SK-N-SH (cell line): ENCODE data around the gene OTOA. TPM values are rescaled to one million over a fixed set of nuclear protein-coding genes. Genes with fewer than 3 reads are reported as not detected.

Experiments
- CTCF ChIA-PET: fragments of 300-600, 350-600 bp; formaldehyde crosslinking; extraction: SDS; loops from one replicate; lab custom pipeline; 2021; lab: Yijun Ruan, JAX
- POLR2A ChIA-PET: fragments of 350-600 bp; sonication (Branson Sonifier 250); formaldehyde crosslinking; extraction: SDS; loops from one replicate; lab custom pipeline; 2020; ENCODE audit warnings: antibody characterized with exemption, inconsistent platforms; lab: Yijun Ruan, JAX
- DNase-seq: peaks from one replicate; pipeline ENCODE4 v3.0.0; 2012
- H2AFZ ChIP-seq: fragments of 200-600 bp; sonication (generic); 2 replicates; pipeline ENCODE4 v1.8.1; 2016; ENCODE audit warnings: antibody characterized with exemption, mild to moderate bottlenecking, low read depth
- H3F3A ChIP-seq: fragments of 200-600 bp; sonication (generic); replicated peaks from 2 replicates; pipeline ENCODE3; 2016; ENCODE audit warnings: antibody characterized with exemption, mild to moderate bottlenecking; ENCODE audit not compliant: insufficient read depth
- H3K27ac ChIP-seq, 2 experiments: fragments of 200-500 bp in 1 of 2; fragments of 200-600 bp in 1 of 2; sonication (Bioruptor generic) in 1 of 2; sonication (generic), shearing (Covaris generic) in 1 of 2; 2 replicates each; pipeline versions ENCODE4 v1.5.1 to v1.6.1; 2014 to 2016; ENCODE audit warnings: low read depth in 2 of 2, inconsistent platforms in 1 of 2, low read length in 1 of 2, mild to moderate bottlenecking in 1 of 2, mixed read lengths in 1 of 2
- H3K27me3 ChIP-seq: fragments of 200-600 bp; sonication (generic), shearing (Covaris generic); 2 replicates; pipeline ENCODE4 v1.6.1; 2016; ENCODE audit warnings: mixed run types; ENCODE audit not compliant: insufficient read depth
- H3K36me3 ChIP-seq, 2 experiments: fragments of 200-500 bp in 1 of 2; fragments of 200-600 bp in 1 of 2; sonication (Bioruptor generic) in 1 of 2; sonication (generic) in 1 of 2; replicated peaks in 1 of 2; 2 replicates each; pipeline versions ENCODE3 to v1.5.1; 2014 to 2016; ENCODE audit warnings: low read length in 1 of 2, mild to moderate bottlenecking in 1 of 2; ENCODE audit not compliant: insufficient read depth in 2 of 2, control insufficient read depth in 1 of 2
- H3K4me1 ChIP-seq, 2 experiments: fragments of 200-500 bp in 1 of 2; fragments of 200-600 bp in 1 of 2; sonication (Bioruptor generic) in 1 of 2; sonication (generic), shearing (Covaris generic) in 1 of 2; 2 replicates each; pipeline versions ENCODE4 v1.5.1 to v1.6.1; 2014 to 2016; ENCODE audit warnings: low read depth in 1 of 2, low read length in 1 of 2, mixed run types in 1 of 2; ENCODE audit not compliant: insufficient read depth in 2 of 2, control insufficient read depth in 1 of 2
- H3K4me2 ChIP-seq: fragments of 200-600 bp; sonication (generic), shearing (Covaris generic); 2 replicates; pipeline ENCODE4 v1.6.1; 2017; ENCODE audit warnings: mixed run types
- H3K4me3 ChIP-seq, 2 experiments: fragments of 200-500 bp in 1 of 2; fragments of 200-600 bp in 1 of 2; sonication (Bioruptor generic) in 1 of 2; sonication (generic), shearing (Covaris generic) in 1 of 2; 2 replicates each; pipeline versions ENCODE4 v1.5.1 to v1.8.1; 2014 to 2016; ENCODE audit warnings: low read depth in 2 of 2, inconsistent platforms in 1 of 2, low read length in 1 of 2, mild to moderate bottlenecking in 1 of 2, mixed read lengths in 1 of 2, moderate library complexity in 1 of 2
- H3K79me2 ChIP-seq: fragments of 200-600 bp; sonication (generic); 2 replicates; pipeline ENCODE4 v1.8.1; 2017; ENCODE audit warnings: mild to moderate bottlenecking; ENCODE audit not compliant: insufficient read depth
- H3K9ac ChIP-seq: fragments of 200-600 bp; sonication (generic); 2 replicates; pipeline ENCODE4 v1.6.1; 2017; ENCODE audit warnings: mixed run types
- H3K9me2 ChIP-seq: fragments of 200-600 bp; sonication (generic); 2 replicates; pipeline ENCODE4 v1.6.1; 2017; ENCODE audit warnings: mixed run types
- H3K9me3 ChIP-seq: fragments of 200-600 bp; sonication (generic); 2 replicates; pipeline ENCODE4 v1.6.1; 2017; ENCODE audit warnings: mixed run types, mild to moderate bottlenecking, moderate library complexity
- H4K20me1 ChIP-seq: fragments of 200-600 bp; sonication (generic); 2 replicates; pipeline ENCODE4 v1.6.1; 2017; ENCODE audit warnings: mild to moderate bottlenecking, mixed run types; ENCODE audit not compliant: insufficient read depth
- CTCF ChIP-seq: fragments of 200-600 bp; sonication (generic); IDR thresholded peaks from 2 replicates; pipeline ENCODE4 v1.6.1; 2017; ENCODE audit warnings: antibody characterized with exemption, mild to moderate bottlenecking, moderate library complexity
- EP300 ChIP-seq, 2 experiments: IDR thresholded peaks; 2 replicates each; pipeline versions ENCODE4 v1.4.0 to v1.6.1; 2012; ENCODE audit warnings: borderline replicate concordance in 1 of 2, low read depth in 1 of 2, low read length in 1 of 2
- EZH2phosphoT487 ChIP-seq: fragments of 200-600 bp; sonication (generic); IDR thresholded peaks from 2 replicates; pipeline ENCODE4 v1.6.1; 2017; ENCODE audit warnings: low read depth, mixed run types, mild to moderate bottlenecking, antibody characterized with exemption, moderate library complexity, borderline replicate concordance
- FOSL2 ChIP-seq: IDR thresholded peaks from 2 replicates; pipeline ENCODE4 v1.4.0; 2012; ENCODE audit warnings: low read depth, mild to moderate bottlenecking, moderate library complexity, borderline replicate concordance
- FOXJ3 ChIP-seq: sonication (generic); formaldehyde crosslinking; IDR thresholded peaks from 2 replicates; pipeline ENCODE4 v1.5.1; 2020; ENCODE audit warnings: mild to moderate bottlenecking, missing genetic modification reagents
- FOXM1 ChIP-seq: IDR thresholded peaks from 2 replicates; pipeline ENCODE4 v1.4.0; 2012; ENCODE audit warnings: low read depth, mild to moderate bottlenecking
- GABPA ChIP-seq: IDR thresholded peaks from 2 replicates; pipeline ENCODE4 v1.4.0; 2012; ENCODE audit warnings: low read depth, mild to moderate bottlenecking
- JUND ChIP-seq: IDR thresholded peaks from 2 replicates; pipeline ENCODE4 v1.4.0; 2012
- MAX ChIP-seq: IDR thresholded peaks from 2 replicates; pipeline ENCODE4 v1.4.0; 2012; ENCODE audit warnings: low read depth
- PBX3 ChIP-seq: IDR thresholded peaks from 2 replicates; pipeline ENCODE4; 2012
- POLR2AphosphoS5 ChIP-seq: IDR thresholded peaks from 2 replicates; pipeline ENCODE4 v1.6.1; 2012; ENCODE audit warnings: low read depth, low read length
- RAD21 ChIP-seq: IDR thresholded peaks from 2 replicates; pipeline ENCODE4 v1.6.1; 2012; ENCODE audit warnings: mild to moderate bottlenecking, low read length
- RFX5 ChIP-seq: IDR thresholded peaks from 2 replicates; pipeline ENCODE4 v1.6.1; 2012; ENCODE audit warnings: mild to moderate bottlenecking, improper control_type of control experiment, low read length
- RXRA ChIP-seq: IDR thresholded peaks from 2 replicates; pipeline ENCODE4 v1.4.0; 2012; ENCODE audit warnings: low read depth, mild to moderate bottlenecking, borderline replicate concordance
- SIN3A ChIP-seq: IDR thresholded peaks from 2 replicates; pipeline ENCODE4 v1.6.1; 2012; ENCODE audit warnings: low read depth, mild to moderate bottlenecking, low read length, moderate library complexity, borderline replicate concordance
- SMC3 ChIP-seq: IDR thresholded peaks from 2 replicates; pipeline ENCODE4 v1.6.1; 2012; ENCODE audit warnings: low read depth, low read length, improper control_type of control experiment
- TAF1 ChIP-seq: IDR thresholded peaks from 2 replicates; pipeline ENCODE4 v1.6.1; 2012; ENCODE audit warnings: low read depth, mild to moderate bottlenecking, low read length, moderate library complexity, borderline replicate concordance
- TCF12 ChIP-seq: IDR thresholded peaks from 2 replicates; pipeline ENCODE4 v1.4.0; 2012
- TEAD4 ChIP-seq: IDR thresholded peaks from 2 replicates; pipeline ENCODE4 v1.4.0; 2012; ENCODE audit warnings: mild to moderate bottlenecking, borderline replicate concordance; ENCODE audit not compliant: insufficient read depth
- YY1 ChIP-seq: IDR thresholded peaks from 2 replicates; pipeline ENCODE4 v1.4.0; 2012; ENCODE audit warnings: low read depth, mild to moderate bottlenecking
- ZBTB33 ChIP-seq: IDR thresholded peaks from 2 replicates; pipeline ENCODE4 v1.4.0; 2012; ENCODE audit warnings: low read depth, borderline replicate concordance
- WGBS: methylation state at CpG from one replicate; pipeline ENCODE4 v1.1.6; 2017; ENCODE audit warnings: low lambda C conversion rate; 5-methylcytosine and 5-hydroxymethylcytosine counted together
- polyA plus RNA-seq, 3 experiments: library from polyadenylated mRNA; depleted of rRNA; stranded (reverse); fragments of >200 nt; gene quantifications; 2 replicates each; pipeline ENCODE4 v1.2.3, GENCODE V29; 2012
- TF ChIP-seq, protein P1 (sequence below): fragments of 150-350 bp; IDR thresholded peaks from 2 replicates; pipeline ENCODE4 v1.6.1; 2017; ENCODE audit warnings: antibody characterized with exemption, low read length, low read depth, borderline replicate concordance

OTOA gene
- polyA plus RNA-seq, 1 of the 3 experiments (the other 2 are of a cell fraction), result 0.02 TPM

GRCh38 chr16:21626659-21627277, 37.0 kb upstream of the OTOA start (continued):
- peak; percentile 16; the same call in 1 of the 2 replicates for TF ChIP-seq TAF1
- TF ChIP-seq PBX3, result peak; percentile 94
- TF ChIP-seq CTCF, result no peak
- TF ChIP-seq FOSL2, result peak; percentile 87
- no peak for TF ChIP-seq FOXM1
- 0 out of 2 replicates have a peak, but pooled peaks have one; percentile 16 for TF ChIP-seq FOXJ3 (CRISPR knock-in tag)
- peak; percentile 50; the same call in 1 of the 2 replicates for TF ChIP-seq TEAD4
- TF ChIP-seq, protein P1, sequence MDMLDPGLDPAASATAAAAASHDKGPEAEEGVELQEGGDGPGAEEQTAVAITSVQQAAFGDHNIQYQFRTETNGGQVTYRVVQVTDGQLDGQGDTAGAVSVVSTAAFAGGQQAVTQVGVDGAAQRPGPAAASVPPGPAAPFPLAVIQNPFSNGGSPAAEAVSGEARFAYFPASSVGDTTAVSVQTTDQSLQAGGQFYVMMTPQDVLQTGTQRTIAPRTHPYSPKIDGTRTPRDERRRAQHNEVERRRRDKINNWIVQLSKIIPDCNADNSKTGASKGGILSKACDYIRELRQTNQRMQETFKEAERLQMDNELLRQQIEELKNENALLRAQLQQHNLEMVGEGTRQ, result no peak
- peak; percentile 73 for TF ChIP-seq JUND
- 0 out of 2 replicates have a peak, but pooled peaks have one; percentile 15 for TF ChIP-seq RAD21
- peak; percentile 89 for TF ChIP-seq POLR2AphosphoS5
- no peak for TF ChIP-seq EZH2phosphoT487
- TF ChIP-seq GABPA, result 0 out of 2 replicates have a peak, but pooled peaks have one; percentile 11
- no peak for TF ChIP-seq YY1
- TF ChIP-seq RXRA, result peak; percentile 66; the same call in 1 of the 2 replicates

DNA sequence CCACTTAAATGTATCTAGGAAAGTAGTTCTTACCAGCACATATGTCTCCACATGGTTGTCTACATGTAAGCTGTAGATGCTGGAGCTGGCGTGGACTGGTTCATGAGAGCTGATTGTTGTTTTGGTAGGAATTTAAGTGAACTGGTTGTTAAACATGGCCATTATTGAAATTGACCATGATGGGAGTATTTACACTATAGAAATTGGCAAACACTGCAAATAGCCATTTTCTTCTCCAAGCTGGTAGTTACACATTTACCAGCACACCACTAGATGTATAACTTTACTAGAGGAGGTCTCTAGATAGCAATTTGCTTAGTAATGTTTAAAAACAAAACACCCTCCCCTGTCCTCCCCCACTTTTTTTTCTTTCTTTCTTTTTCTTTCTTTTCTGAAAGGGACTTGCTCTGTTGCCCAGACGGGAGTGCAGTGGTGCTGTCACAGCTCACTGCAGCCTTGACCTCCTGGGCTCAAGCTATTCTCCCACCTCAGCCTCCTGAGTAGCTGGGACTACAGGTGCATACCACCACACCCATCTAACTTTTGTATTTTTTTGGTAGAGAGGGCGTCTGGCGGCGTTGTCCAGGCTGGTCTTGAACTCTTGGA, 35.5 kb upstream of the OTOA start:
- peaks cover 19 to 20% of the 10 kb centered on the region in 2 experiments for H3K4me1 ChIP-seq
- H3K4me3 ChIP-seq, result no peak overlapping the region
- peaks cover 5 to 39% of the 10 kb centered on the region in 2 experiments for H3K36me3 ChIP-seq
- no peak overlapping the region for H3K4me2 ChIP-seq
- peak overlapping the region; percentile 99 for H3K27ac ChIP-seq
- 97% methylated on average over 5 of the region's 5 CpGs for WGBS
- H3K9ac ChIP-seq, result no peak overlapping the region
- DNase-seq, result no peak
- H4K20me1 ChIP-seq, result no peaks in the 10 kb centered on the region
- no peaks in the 10 kb centered on the region for H3K27me3 ChIP-seq
- H3K9me3 ChIP-seq, result no peaks in the 10 kb centered on the region
- POLR2A ChIA-PET, result no interaction called here
- no peak overlapping the region for H2AFZ ChIP-seq
- peaks cover 39% of the 10 kb centered on the region for H3F3A ChIP-seq
- peaks cover 64% of the 10 kb centered on the region for H3K79me2 ChIP-seq
- CTCF ChIA-PET, result no interaction called here
- H3K9me2 ChIP-seq, result no peaks in the 10 kb centered on the region
- TF ChIP-seq SMC3 (no peak), POLR2AphosphoS5 (no peak), MAX (no peak), EP300 (IDR thresholded peaks at IDR 0.05; ENCODE audit: borderline replicate concordance in 1 of 2, low read depth in 1 of 2, low read length in 1 of 2) (no peak), SIN3A (no peak), RAD21 (no peak), RFX5 (no peak), TEAD4 (no peak), TAF1 (no peak), CTCF (no peak), JUND (no peak), ZBTB33 (no peak), TCF12 (no peak)
